NK-92 (cell line): Measurements from ENCODE around the gene PRPF6.

ENCODE experiments used
- DNase-seq: peaks from one replicate; lab custom pipeline; 2025; ENCODE audit not compliant: unreplicated experiment; lab: John Stamatoyannopoulos, UW

PRPF6 gene

DNA sequence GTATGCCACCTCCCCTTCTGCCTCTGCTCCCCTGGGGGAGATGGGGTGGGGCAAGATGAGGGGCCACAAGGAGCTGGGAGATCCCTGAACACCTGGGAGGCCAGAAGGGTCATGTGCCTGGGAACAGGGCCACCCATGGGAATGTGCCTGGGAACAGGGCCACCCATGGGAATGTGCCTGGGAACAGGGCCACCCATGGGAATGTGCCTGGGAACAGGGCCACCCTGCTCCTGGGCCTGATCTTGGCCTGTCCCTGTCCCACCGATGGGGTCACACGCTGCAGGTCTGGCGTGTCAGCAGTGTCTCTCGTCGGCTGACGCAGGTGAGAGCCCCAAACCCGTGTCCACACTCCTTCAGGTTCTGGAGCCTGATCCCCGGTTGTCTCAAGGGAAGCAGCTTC lies 94.0 kb downstream of the PRPF6 start:
- no peak for DNase-seq

DNA sequence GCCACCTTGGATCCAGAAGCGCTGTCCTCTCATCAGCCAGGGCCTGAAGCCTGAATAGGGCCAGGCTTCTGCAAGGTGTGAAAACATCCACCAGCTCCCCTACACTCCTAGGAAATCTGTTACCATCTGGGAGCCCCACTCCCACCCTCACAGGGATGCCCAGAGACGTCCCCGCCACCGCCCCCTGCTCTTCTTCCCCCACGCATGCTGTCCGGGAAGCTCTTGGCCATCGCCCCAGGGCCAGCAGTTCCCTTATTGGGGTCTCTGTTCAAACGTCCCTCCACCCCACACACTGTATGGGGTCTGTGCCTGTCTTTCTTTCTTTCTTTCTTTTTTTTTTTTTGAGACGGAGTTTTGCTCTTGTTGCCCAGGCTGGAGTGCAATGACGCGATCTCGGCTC lies 94.6 kb downstream of the PRPF6 start:
- no peak for DNase-seq

DNA sequence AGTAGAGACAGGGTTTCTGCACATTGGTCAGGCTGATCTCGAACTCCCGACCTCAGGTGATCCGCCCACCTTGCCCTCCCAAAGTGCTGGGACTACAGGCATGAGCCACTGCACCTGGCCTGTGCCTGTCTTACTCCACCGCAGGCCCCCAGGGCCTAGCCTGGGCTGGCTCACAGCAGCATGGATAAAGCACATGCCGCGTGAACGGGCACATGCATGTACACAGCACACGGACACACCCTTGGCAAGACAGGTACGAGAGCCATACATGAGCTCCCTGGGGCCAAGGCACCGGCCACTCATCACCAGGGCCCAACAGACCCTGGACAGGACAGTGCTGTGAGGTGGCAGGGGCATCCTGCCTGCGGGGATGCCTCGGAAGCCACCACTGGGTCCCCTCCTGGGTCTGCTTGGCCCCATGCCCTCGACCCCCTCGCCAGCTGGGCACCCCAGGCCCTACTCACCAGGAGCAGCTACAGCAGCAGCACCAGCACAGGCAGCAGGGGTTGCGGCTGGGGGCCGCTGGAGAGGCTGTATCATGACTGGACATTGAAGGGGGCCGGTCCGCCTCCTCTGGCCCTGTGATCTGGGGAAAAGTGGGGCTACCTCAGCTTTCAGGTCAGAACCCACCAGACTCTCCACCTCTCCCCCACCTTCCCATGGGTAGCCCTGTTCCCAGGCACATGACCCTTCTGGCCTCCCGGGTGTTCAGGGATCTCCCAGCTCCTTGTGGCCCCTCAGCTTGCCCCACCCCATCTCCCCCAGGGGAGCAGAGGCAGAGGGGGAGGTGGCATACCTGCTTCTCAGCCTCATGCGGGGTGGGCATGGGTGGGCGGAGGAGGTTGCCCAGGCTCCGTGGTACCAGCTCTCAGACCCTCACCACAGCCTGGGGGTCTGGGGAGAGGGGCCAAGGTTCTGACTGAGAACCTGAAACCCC lies 95.4 kb downstream of the PRPF6 start:
- no peak for DNase-seq

DNA sequence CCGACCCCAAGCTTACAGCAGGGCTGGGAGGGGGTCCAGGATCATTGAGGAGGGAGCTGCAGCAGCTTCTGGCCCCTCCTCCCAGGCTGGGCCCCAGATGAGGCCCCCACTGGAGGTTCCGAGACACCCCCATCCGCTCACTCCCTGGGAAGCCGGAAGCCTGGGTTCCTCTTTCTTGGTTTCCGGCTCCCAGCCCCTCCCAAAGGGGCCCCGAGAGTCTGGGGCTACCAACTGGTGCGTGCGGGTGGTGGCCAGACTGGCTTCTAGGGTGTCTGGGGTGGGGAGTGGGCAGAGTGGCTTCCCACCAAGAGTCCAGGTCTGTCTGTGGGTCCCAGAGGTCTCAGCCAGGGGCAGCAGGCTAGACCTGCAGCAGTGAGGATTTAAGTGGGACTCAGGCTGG lies 96.2 kb downstream of the PRPF6 start:
- DNase-seq: no peak

DNA sequence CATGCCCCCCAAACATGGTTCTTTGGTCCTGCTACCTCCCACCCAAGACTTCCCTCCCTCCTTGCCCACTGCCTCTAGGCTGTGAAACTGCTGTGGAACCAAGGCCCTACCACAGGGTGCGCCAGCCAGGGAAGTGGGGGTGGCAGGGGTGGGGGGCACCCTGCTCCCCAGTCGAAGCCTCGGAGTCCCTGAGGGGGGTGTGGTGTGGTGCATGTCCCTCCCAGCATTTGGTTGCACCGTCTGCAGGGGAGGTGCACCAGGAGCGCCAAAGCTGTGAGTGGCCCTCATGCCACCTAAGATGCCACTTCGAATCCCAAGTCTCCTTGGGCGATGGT lies 96.6 kb downstream of the PRPF6 start:
- DNase-seq: no peak

DNA sequence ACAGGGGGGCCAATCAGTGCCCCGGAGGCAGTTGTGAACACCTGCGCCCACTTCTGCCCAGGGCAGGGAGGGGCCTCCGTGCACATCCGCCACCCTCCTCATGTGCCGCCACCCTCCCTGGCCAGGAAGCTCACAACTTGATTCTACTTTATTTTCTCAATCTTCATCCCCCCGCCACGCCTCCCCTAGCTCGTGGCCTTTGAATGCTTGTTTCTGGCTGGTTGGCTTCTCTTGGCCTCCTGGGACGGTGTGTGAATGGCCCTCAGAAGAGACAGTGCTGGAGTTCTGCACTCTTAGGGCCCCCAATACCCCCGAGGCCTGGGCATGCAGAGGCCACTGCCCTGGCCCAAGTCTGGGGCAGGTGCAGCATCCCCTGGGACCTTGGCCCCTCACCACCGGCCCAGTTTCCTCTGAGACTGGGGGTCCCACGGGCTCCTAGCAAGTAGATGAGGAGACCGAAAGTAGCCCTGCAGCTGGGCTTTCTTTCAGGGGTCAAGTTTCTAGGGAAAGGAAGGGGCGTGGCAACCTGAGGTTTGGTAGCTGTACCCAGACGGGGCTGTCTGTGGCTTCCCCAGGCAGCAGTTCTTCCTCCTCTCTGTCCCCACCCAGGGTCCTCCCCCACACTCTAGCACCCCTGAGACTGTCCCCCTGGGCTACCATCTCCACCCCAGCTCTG lies 97.1 kb downstream of the PRPF6 start:
- DNase-seq: no peak

DNA sequence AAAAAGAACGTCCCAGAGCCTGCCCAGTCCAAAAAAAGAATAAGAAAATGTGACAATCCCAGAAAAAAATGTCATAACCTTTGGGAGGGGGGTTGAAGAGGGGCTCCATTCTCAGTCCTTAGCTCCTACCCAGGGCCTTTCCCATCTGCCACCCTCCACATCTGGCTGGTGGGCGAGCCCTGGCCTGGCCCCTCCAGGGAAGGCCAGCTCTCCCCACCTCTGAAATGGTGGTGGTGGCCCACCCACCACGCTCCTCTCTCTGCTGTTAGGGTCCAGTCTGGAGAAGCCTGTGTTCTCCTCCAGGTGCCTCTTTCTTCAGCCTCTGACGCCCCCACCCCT lies 98.0 kb downstream of the PRPF6 start:
- no peak for DNase-seq

DNA sequence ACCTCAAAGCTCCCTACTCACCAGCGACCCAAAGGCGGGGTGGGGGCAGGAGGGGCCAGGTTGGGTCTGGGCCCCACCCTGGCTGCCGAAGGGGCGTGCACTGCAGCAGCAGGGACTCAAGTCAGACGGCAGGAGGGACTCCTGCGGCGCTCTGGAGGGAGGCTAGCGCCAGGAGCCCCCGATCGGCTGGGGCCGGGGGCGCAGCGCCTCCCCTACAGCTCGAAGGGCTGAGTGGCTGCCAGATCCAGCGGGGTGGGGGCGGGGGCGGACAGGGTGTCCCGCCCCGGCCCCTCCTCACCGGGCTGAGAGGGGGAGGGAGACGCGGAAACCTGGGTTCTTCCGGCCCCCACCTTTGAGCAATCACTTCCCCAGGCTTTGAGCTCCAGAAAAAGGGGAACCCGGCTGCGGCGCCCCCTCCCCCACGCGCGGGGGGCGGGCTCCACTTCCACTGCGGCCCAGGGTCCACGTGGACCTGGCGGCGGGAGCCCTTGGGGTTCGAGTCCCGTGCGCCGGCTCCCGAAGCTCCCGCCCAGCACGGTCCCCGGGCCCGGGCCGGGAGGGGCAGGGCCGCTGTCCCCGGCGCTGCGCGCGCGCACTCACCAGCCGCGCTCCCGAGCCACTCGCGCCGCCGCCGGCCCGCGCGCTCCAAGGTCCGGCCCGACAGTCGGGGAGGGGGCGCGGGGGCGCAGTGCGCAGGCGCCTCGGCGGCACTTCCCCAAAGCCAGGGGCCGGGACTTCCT lies 98.5 kb downstream of the PRPF6 start, which contains the start of gene RGS19:
TSS of gene RGS19 (minus strand) at position 246 of the 740 bp plus-strand sequence. CDS start 2,632 bp downstream, outside the sequence.
- no peak for DNase-seq

DNA sequence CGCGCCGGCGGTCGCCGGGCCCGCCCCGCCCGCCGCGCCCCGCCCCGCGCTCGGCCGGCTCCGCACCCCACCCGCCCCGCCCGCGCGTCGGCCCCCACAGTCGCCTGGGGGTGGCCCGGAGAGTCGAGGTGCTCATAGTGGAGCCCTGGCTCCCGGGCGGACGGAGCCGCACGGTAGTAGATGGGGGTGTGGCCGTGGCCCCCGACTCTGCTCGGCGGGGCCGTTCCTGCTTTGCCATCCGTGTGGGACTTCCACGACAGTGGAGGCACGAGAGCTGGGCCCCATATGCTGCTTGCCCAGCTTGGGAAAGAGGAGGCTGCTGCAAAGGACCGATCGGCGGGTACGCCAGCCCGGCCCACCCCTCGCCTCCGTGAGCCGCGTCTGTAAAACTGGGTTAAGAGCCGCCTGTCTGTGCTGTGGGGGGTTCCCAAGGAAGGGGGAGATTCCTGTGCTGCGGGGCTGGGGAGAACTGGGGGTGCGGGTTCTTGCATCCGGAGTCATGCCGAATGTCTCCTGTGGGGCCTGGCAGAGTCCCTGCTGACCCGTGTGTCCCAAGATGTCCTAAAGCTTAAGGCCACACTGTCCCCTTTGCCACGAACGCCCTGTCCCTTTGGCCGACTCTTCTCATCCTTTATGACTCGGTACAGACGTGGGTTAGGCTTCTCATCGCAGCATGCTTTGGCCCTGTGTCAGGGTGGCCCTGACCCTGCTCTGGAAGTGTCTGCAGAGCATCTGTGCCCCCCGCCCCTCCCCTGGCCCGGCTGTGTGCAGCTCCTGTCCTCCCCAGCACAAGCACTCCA lies 99.3 kb downstream of the PRPF6 start, which contains the start of gene OPRL1:
TSS of gene OPRL1 (plus strand) at position 70 of the 800 bp plus-strand sequence. CDS start 12,639 bp downstream, outside the sequence.
- DNase-seq: no peak

DNA sequence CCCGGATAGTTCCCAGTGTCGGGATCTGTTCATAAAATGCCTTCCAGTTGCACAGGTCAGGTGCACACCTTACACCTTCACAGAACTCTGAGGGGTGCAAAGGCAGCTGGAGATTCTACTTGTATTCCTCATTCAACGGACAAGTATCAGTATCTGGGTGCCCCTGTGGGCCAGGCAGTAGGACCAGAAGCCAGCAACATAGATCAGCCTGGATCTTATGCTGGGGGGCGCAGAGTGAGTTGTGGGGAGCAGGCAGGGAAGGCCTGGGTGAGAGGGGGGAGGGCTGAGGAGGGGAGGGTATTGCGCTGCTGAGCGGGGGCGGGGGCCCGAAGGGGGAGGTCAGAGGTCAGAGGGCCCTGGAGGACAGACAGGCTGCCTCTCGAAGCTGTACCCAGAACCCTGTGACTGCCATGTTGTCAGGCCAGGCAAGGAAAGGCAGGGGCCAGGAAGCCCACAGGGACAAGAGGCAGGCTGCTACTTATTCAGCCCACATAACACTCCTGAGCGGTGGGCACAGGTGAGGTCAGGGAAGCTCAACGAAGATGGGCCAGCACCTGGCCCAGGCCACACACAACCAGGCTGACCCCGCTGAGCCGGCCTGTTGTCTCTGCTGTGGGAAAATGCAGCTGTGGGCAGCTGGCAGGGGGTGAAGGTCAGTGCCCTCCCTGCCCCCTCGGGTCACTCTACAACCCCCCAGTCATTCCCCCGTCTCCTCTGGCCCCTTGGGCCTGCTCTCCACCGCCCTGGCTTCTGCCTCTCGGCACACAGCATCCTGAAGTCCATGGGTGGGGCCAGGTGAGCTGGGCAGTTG lies 100.1 kb downstream of the PRPF6 start:
- no peak for DNase-seq

DNA sequence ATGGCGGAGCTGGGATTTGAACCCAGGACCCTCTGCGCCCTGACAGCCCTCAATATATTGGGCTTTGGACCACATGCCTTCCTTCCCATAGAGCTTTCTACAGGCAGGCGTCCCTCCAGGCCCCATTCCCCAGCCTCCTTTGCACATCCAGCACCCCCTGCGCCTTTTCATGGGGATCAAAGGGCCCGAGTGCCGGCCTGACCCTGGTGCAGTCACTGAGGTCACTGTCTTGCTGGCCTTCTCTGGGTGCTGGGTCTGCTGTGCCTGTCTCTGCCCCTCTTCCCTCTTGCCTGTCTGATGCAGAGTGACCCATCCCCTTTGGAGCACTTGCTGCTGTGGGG lies 100.7 kb downstream of the PRPF6 start:
- DNase-seq: no peak

DNA sequence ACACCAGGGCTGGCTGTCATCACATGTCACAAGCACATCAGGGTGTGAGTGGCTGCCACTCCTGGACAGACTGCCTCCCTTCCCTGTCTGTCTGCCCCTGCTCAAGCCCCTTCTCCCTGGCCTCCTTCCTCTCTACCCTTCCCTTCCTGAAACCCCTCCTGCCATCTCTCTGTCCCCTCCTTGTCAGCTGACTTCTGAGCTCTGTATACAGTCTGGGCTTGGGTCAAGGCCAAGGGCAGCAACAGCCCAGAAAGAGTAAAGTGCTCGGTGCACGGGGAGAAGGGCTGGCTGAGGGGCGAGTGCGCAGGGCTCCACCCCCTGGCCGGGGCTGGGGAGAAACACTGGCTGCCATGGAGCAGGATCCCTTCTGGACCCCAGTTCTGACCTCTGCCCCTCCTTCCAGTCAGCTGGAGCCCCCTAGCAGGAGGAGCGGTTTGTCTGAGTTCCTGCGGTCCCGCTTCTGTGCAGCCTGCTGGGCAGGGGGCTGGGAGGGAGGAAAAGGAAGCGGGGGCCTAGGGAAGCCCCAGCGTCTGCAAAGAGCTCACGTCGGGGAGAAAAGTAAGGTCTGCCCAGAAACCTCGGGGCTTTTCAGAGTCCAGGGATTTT lies 101.3 kb downstream of the PRPF6 start:
- no peak for DNase-seq
